Gastroesophageal sphincter (tissue), 4 donors: ENCODE data around the gene ELMO1. TPM values are rescaled to one million over a fixed set of nuclear protein-coding genes. Genes with fewer than 3 reads are reported as not detected.

Experiments used
- ATAC-seq: fragments of 150-250 bp; one replicate; pipeline ENCODE4 v1.9.1; 2016; ENCODE audit warnings: mild to moderate bottlenecking, moderate library complexity
- H3K27ac ChIP-seq, 4 donors: fragments of 200-600 bp; sonication (generic) in 3 of 4; 1 replicate in 3 of 4; 2 replicates in 1 of 4; pipeline ENCODE4 v1.5.1; 2016 to 2019
- H3K27me3 ChIP-seq: fragments of 200-600 bp; sonication (generic); one replicate; pipeline ENCODE4 v1.5.1; 2019
- H3K36me3 ChIP-seq, 2 donors: fragments of 200-600 bp; sonication (generic); one replicate each; pipeline ENCODE4 v1.5.1; 2019; ENCODE audit warnings: control low read depth in 1 of 2
- H3K4me1 ChIP-seq, 3 donors: fragments of 200-600 bp; sonication (generic); 1 replicate in 2 of 3; 2 replicates in 1 of 3; pipeline ENCODE4 v1.5.1; 2016 to 2019; ENCODE audit warnings: control low read depth in 2 of 3
- H3K4me3 ChIP-seq, 2 donors: fragments of 200-600 bp; sonication (generic); one replicate each; pipeline ENCODE4 v1.5.1; 2019; ENCODE audit warnings: mild to moderate bottlenecking in 1 of 2, moderate library complexity in 1 of 2
- H3K9me3 ChIP-seq, 3 donors: fragments of 200-600 bp; sonication (generic); one replicate each; pipeline ENCODE4 v1.5.1; 2017 to 2019; ENCODE audit warnings: control low read depth in 2 of 3
- EP300 ChIP-seq: sonication (generic); formaldehyde crosslinking; IDR thresholded peaks from one replicate; pipeline ENCODE4 v1.6.1; 2017; ENCODE audit warnings: antibody characterized with exemption, mild to moderate bottlenecking
- POLR2A ChIP-seq, 2 donors: fragments of 450-650 bp; IDR thresholded peaks; one replicate each; pipeline ENCODE4 v1.6.1; 2017; ENCODE audit warnings: antibody characterized with exemption in 2 of 2, mild to moderate bottlenecking in 2 of 2, moderate library complexity in 1 of 2
- POLR2AphosphoS5 ChIP-seq: sonication (generic); formaldehyde crosslinking; IDR thresholded peaks from one replicate; pipeline ENCODE4 v1.6.1; 2017; ENCODE audit warnings: antibody characterized with exemption
- WGBS, 2 donors: methylation state at CpG; one replicate each; pipeline ENCODE4 v1.1.5; 2018; ENCODE audit warnings: low coverage in 1 of 2; 5-methylcytosine and 5-hydroxymethylcytosine counted together
- total RNA-seq, 4 donors: library from RNA; depleted of rRNA; stranded (reverse); fragments of >200 nt; gene quantifications; one replicate each; pipeline ENCODE4 v1.1.0, GENCODE V29; 2016
- TF ChIP-seq, protein P1 (sequence below), 4 experiments: fragments of 200-600 bp in 2 of 4; fragments of 450-650 bp in 2 of 4; sonication (generic) in 1 of 4; IDR thresholded peaks; one replicate each; pipeline ENCODE4 v1.5.1; 2017 to 2019; ENCODE audit warnings: antibody characterized with exemption in 4 of 4, mild to moderate bottlenecking in 2 of 4, moderate library complexity in 2 of 4

ELMO1 gene
- total RNA-seq, 4 donors from 2014 or later: 22.1 to 54.0 (median 42.7) TPM

DNA sequence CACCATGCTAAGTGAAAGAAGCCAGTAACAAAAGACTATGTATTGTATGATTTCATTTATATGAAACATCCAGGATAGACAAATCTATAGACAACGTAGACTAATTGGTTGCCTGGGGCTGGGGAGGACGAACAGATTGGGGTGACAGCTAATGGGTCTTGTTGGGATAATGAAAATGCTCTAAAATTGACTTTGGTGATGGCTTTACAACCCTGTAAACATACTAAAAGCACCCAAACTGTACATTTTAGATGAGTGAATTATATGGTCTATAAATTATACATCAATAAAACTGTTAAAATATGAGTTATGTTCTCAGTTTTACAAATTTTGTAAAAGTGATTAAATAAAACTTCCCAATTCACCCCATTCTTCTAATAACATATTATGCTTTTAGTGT is 261.5 kb downstream of the ELMO1 start:
- Histone ChIP-seq H3K4me3 (no peak overlapping the region), H3K27ac (no peak overlapping the region), H3K36me3 (no peaks in the 10 kb centered on the region), H3K9me3 (no peaks in the 10 kb centered on the region), H3K4me1 (peaks cover 0 to 10% (median 0%) of the 10 kb centered on the region in 3 donors), H3K27me3 (no peaks in the 10 kb centered on the region)
- ATAC-seq: no peak
- TF ChIP-seq EP300: no peak
- TF ChIP-seq POLR2AphosphoS5: no peak
- no peak for TF ChIP-seq POLR2A (IDR thresholded peaks at IDR 0.05)
- TF ChIP-seq, protein P1, sequence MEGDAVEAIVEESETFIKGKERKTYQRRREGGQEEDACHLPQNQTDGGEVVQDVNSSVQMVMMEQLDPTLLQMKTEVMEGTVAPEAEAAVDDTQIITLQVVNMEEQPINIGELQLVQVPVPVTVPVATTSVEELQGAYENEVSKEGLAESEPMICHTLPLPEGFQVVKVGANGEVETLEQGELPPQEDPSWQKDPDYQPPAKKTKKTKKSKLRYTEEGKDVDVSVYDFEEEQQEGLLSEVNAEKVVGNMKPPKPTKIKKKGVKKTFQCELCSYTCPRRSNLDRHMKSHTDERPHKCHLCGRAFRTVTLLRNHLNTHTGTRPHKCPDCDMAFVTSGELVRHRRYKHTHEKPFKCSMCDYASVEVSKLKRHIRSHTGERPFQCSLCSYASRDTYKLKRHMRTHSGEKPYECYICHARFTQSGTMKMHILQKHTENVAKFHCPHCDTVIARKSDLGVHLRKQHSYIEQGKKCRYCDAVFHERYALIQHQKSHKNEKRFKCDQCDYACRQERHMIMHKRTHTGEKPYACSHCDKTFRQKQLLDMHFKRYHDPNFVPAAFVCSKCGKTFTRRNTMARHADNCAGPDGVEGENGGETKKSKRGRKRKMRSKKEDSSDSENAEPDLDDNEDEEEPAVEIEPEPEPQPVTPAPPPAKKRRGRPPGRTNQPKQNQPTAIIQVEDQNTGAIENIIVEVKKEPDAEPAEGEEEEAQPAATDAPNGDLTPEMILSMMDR (IDR thresholded peaks at IDR 0.05): no peak
- WGBS, 2 donors: 96 to 100% methylated on average over 2 of the region's 2 CpGs

DNA sequence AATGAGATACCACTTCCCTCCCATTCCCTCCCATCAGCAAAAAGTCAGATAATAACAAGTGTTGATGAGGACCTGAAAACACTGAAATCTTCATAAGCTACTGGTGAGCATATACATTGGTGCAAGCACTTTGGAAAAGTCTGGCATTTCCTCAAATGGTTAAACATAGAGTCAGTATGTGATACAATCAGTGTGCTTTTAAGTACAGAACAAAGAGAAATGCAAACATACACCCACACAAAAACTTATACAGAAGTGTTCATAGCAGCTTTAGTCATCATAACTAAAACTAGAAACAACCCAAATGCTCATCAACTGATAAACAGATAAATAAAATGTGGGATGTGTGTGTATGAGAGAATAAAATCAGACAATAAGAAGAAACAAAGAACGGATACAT is 261.9 kb downstream of the ELMO1 start:
- Histone ChIP-seq H3K27ac (no peak overlapping the region), H3K27me3 (no peaks in the 10 kb centered on the region), H3K9me3 (no peaks in the 10 kb centered on the region), H3K4me3 (no peak overlapping the region), H3K4me1 (peaks cover 0 to 15% (median 0%) of the 10 kb centered on the region in 3 donors), H3K36me3 (no peaks in the 10 kb centered on the region)
- no peak for ATAC-seq
- 91 to 100% methylated on average over 1 of the region's 1 CpG for WGBS, 2 donors
- TF ChIP-seq POLR2AphosphoS5: no peak
- no peak for TF ChIP-seq EP300
- TF ChIP-seq, protein P1 (IDR thresholded peaks at IDR 0.05): no peak
- no peak for TF ChIP-seq POLR2A (IDR thresholded peaks at IDR 0.05)

DNA sequence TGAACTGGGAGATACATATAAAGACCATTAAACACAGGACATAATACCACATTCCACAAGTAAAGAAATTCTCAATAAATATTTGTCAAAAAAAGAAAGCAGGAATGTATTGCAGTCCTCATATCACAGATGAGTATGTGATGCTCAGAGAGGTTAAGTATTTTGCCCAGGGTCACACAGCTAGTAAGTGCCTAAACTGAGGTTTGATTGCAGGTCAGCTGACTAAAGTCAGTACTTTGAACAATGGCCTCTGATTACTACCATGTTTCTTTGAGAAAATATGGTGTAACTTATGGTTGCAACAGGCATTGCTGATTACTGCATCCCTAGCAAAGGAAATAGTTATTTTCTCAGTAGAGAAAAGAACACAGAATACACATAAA is 267.1 kb downstream of the ELMO1 start:
- no peaks in the 10 kb centered on the region for H3K27me3 ChIP-seq
- H3K4me3 ChIP-seq: no peak overlapping the region
- no peaks in the 10 kb centered on the region for H3K36me3 ChIP-seq
- no peak for ATAC-seq
- peaks cover 0 to 28% (median 0%) of the 10 kb centered on the region in 3 donors for H3K4me1 ChIP-seq
- H3K9me3 ChIP-seq: no peaks in the 10 kb centered on the region
- no peak overlapping the region for H3K27ac ChIP-seq
- TF ChIP-seq POLR2AphosphoS5 (no peak), EP300 (no peak), POLR2A (IDR thresholded peaks at IDR 0.05) (no peak)
- TF ChIP-seq, protein P1 (IDR thresholded peaks at IDR 0.05): no peak

DNA sequence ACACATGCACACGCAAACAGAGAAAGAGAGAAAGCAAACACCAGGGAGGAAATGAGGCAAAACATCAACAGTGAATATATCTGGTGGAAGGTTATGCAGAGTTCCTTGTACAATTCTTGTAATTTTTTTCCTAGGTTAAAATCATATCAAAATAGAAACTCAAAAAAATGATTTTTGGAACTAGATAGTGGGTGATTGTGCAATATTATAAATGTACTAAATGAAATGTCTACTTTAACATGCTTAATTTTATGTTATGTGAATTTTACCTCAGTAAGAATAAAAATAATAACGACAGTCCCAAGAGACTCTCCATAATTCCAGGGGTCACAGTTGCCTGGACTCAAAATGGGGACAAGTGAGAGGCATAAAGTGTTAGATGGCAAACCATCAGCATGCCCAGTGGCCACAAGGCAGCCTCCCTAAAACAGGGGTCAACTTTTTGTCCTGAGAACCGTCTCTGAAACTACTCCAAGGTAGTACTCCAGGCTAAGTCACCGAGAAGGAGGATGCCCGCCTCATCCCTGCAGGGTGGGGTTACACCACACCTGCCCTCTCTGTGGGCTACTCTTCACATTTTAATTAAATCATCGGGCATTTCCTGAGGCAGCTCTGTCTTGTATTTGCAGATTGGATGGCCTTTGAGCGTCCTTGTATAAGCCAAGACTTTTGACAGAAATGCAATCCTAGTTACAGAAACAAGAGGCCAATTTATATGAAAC is 267.7 kb downstream of the ELMO1 start:
- no peaks in the 10 kb centered on the region for H3K9me3 ChIP-seq
- H3K27me3 ChIP-seq: no peaks in the 10 kb centered on the region
- H3K4me1 ChIP-seq: peaks cover 0 to 28% (median 0%) of the 10 kb centered on the region in 3 donors
- ATAC-seq: no peak
- no peaks in the 10 kb centered on the region for H3K36me3 ChIP-seq
- TF ChIP-seq, protein P1 (IDR thresholded peaks at IDR 0.05): no peak
- TF ChIP-seq POLR2AphosphoS5: no peak
- TF ChIP-seq EP300: no peak
- TF ChIP-seq POLR2A (IDR thresholded peaks at IDR 0.05): no peak
- no peak overlapping the region for H3K4me3 ChIP-seq
- no peak overlapping the region for H3K27ac ChIP-seq
- 92 to 94% methylated on average over 2 to 7 of the region's 7 CpGs for WGBS, 2 donors

DNA sequence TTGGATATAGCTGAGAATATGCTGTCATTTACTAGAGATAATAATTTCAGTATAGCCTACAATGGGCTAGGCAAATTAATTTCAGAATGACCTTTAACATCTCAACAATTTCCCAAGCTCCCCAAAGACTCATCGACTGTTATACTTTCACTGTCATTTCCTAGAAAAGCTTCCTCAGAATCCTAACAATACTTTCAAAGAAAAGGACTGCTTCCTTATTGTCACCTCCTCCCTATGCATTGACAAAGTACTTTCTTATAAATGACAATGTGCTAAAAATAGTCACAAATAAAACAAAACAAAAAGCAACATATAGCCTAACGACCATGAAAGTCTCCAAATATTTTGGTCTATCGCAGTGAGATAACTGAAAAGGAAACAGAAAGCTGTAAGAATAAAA is 272.6 kb downstream of the ELMO1 start:
- Histone ChIP-seq H3K4me3 (no peak overlapping the region), H3K4me1 (peaks cover 0 to 7% (median 0%) of the 10 kb centered on the region in 3 donors), H3K27ac (no peak overlapping the region), H3K27me3 (no peaks in the 10 kb centered on the region), H3K9me3 (no peaks in the 10 kb centered on the region), H3K36me3 (no peaks in the 10 kb centered on the region)
- ATAC-seq: no peak
- no peak for TF ChIP-seq EP300
- TF ChIP-seq, protein P1 (IDR thresholded peaks at IDR 0.05): no peak
- TF ChIP-seq POLR2AphosphoS5: no peak
- 69 to 79% methylated on average over 3 of the region's 3 CpGs for WGBS, 2 donors
